ENCODE results near the gene THEMIS2.

Gene THEMIS2

GRCh38 chr1:27915082-27915575 is 42.8 kb downstream of the THEMIS2 start:
- no peak for DNase-seq (ENCODE audit: low read depth, low spot score)
- POLR2A ChIA-PET: no interaction called here
- CTCF ChIA-PET: no interaction called here
- peak overlapping the region; percentile 43 for H3K4me3 ChIP-seq (ENCODE audit: low read depth, low read length)
- no peak for TF ChIP-seq CTCF (IDR thresholded peaks at IDR 0.05; ENCODE audit: insufficient read depth, low read length, missing control alignments)

- no peak overlapping the region for H3K4me3 ChIP-seq (ENCODE audit: low read depth, low read length)
- TF ChIP-seq CTCF (IDR thresholded peaks at IDR 0.05; ENCODE audit: insufficient read depth, low read length, missing control alignments): no peak
- ChIA-PET CTCF (no interaction called here), POLR2A (no interaction called here)
- DNase-seq (ENCODE audit: low read depth, low spot score): no peak
Observed at GRCh38 chr1:27922272-27922671, 49.9 kb downstream of the THEMIS2 start.

- ChIA-PET CTCF (no interaction called here), POLR2A (no interaction called here)
- DNase-seq (ENCODE audit: low read depth, low spot score): no peak
- no peak for TF ChIP-seq CTCF (IDR thresholded peaks at IDR 0.05; ENCODE audit: insufficient read depth, low read length, missing control alignments)
- H3K4me3 ChIP-seq (ENCODE audit: low read depth, low read length): no peak overlapping the region
Observed at GRCh38 chr1:27928216-27928954, 56.0 kb downstream of the THEMIS2 start.

GRCh38 chr1:27931184-27931583 is 58.8 kb downstream of the THEMIS2 start:
- ChIA-PET CTCF (interaction anchor here (1.4 kb wide), 1 partner anchor 9 kb away, joined by 3 read pairs; no protein-coding TSS in a partner anchor), POLR2A (no interaction called here)
- DNase-seq (ENCODE audit: low read depth, low spot score): no peak
- TF ChIP-seq CTCF (IDR thresholded peaks at IDR 0.05; ENCODE audit: insufficient read depth, low read length, missing control alignments): no peak
- no peak overlapping the region for H3K4me3 ChIP-seq (ENCODE audit: low read depth, low read length)

- no peak for TF ChIP-seq CTCF (IDR thresholded peaks at IDR 0.05; ENCODE audit: insufficient read depth, low read length, missing control alignments)
- ChIA-PET POLR2A (no interaction called here), CTCF (interaction anchor here (0.6 to 1.4 kb wide), 2 partner anchors 8 to 31 kb away, joined by 3 read pairs; no protein-coding TSS in a partner anchor)
- H3K4me3 ChIP-seq (ENCODE audit: low read depth, low read length): no peak overlapping the region
- no peak for DNase-seq (ENCODE audit: low read depth, low spot score)
Observed at GRCh38 chr1:27931759-27932158, 59.4 kb downstream of the THEMIS2 start.

GRCh38 chr1:27934818-27935549 is 62.6 kb downstream of the THEMIS2 start, which contains the start of gene SMPDL3B:
Gene SMPDL3B, plus strand, starts transcription at chr1:27935000. Its CDS starts 184 bp downstream, at chr1:27935184.
- no peak for DNase-seq (ENCODE audit: low read depth, low spot score)
- H3K4me3 ChIP-seq (ENCODE audit: low read depth, low read length): no peak within 1 kb of the TSS; the same call in 1 of the 2 replicates
- TF ChIP-seq CTCF (IDR thresholded peaks at IDR 0.05; ENCODE audit: insufficient read depth, low read length, missing control alignments): peak; percentile 10
- POLR2A ChIA-PET: no interaction called here
- CTCF ChIA-PET: no interaction called here
